Measurements from ENCODE around the gene PPP5C.
A peak's percentile ranks its signal among the peaks of the same experiment; 100 is the strongest.
"Not testable (repeated sequence)": the region's sequence is repeated elsewhere in the genome, so short reads cannot be mapped to it uniquely, and the experiment has no call there.

PPP5C gene

DNA sequence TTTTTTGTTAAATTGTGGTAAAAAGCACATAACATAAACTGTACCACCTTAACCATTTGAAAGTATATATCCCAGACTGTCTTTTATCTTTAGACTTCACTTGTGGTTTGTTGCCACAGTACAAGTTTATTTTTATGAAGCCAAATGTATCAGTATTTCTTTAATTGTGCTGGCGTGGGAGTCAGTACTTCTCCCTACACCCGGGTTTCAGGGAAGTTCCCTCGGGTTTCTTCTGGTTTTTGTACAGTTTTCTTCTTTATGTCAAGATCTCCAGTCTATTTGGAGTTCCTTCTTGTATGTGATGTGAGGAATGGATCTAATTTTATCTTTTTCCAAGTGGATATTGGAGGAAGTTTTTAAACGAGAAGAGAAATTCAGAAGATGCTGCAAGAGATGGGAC is 46.0 kb downstream of the PPP5C start:
- H3K36me3 ChIP-seq (ENCODE audit: insufficient read depth, low read depth, low read length): peaks cover 41% of the 10 kb centered on the region
- no peaks in the 10 kb centered on the region for H3K9me3 ChIP-seq (ENCODE audit: insufficient read depth, low read depth, low read length)
- no peaks in the 10 kb centered on the region for H3K27me3 ChIP-seq (ENCODE audit: insufficient read depth, low read length)
- H3K9ac ChIP-seq (ENCODE audit: low read depth, low read length): no peak overlapping the region
- no peak overlapping the region for H3K27ac ChIP-seq (ENCODE audit: low read length)
- H3K4me3 ChIP-seq (ENCODE audit: low read length): no peak overlapping the region
- no peaks in the 10 kb centered on the region for H3K4me1 ChIP-seq (ENCODE audit: insufficient read depth, low read length)

DNA sequence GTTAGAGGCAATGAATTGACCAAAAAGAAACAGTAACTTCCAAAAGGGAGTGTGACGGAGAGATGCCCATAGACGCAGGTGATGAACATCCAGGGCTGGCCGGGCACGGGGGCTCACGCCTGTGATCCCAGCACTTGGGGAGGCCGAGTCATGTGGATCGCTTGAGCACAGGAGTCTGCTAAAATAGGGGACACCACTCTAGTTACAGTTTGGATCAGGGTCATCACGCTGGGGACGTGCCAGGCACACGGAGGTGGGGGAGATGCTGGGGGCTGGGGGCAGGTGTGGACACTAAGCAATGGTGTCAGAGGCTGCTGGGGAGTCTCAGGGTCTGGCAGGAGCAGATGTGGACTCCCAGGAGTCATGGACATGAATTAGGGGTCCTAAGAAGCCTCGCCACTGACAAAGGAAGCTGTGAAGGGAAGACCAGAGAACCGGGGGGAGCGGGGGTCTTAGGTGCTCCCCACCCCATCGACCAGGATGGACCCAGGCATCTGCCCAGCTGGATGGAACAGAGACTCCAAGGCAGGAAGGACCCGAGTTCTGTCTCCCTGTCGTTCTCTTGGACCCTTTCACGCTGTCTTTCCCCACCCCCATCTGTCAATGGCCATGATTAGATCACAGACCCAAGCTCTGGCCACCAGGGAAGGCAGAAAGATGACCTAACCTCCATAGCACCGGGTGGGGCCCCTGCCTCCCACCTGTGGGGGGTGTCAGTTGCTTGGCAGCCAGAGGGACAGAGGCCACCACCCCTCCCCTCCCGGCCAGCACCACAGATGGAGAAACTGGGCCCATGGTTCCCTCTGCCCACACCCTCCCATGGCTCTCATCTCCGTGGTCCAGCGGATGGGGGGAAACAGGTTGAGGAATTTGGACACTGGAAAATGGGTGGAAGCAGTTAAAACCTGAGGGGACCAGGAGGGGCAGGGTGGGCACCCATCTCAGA is 46.8 kb downstream of the PPP5C start:
- peaks cover 32% of the 10 kb centered on the region for H3K36me3 ChIP-seq (ENCODE audit: insufficient read depth, low read depth, low read length)
- no peak overlapping the region for H3K9ac ChIP-seq (ENCODE audit: low read depth, low read length)
- no peak overlapping the region for H3K27ac ChIP-seq (ENCODE audit: low read length)
- H3K4me3 ChIP-seq (ENCODE audit: low read length): no peak overlapping the region
- no peaks in the 10 kb centered on the region for H3K4me1 ChIP-seq (ENCODE audit: insufficient read depth, low read length)
- H3K9me3 ChIP-seq (ENCODE audit: insufficient read depth, low read depth, low read length): no peaks in the 10 kb centered on the region
- no peaks in the 10 kb centered on the region for H3K27me3 ChIP-seq (ENCODE audit: insufficient read depth, low read length)

DNA sequence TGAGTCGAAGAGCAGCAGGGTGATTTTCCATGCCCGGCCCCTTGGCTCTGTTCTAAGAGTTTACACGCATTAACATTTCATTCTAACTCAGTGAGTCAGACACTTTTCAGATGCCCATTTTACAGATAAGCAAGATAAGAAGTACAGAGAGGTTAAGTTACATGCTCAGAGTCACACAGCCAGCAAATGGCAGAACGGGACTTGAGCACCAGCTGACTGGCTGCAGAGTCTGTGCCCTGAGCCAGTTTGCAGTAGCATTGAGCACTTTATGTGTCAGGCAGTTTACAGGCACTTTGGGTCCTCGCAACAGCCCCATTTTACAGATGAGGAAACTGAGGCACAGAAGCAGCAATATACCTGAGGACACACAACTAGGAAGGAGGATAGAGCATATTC is 47.5 kb downstream of the PPP5C start:
- Histone ChIP-seq H3K9me3 (ENCODE audit: insufficient read depth, low read depth, low read length) (no peaks in the 10 kb centered on the region), H3K27ac (ENCODE audit: low read length) (no peak overlapping the region), H3K9ac (ENCODE audit: low read depth, low read length) (no peak overlapping the region), H3K4me3 (ENCODE audit: low read length) (no peak overlapping the region), H3K4me1 (ENCODE audit: insufficient read depth, low read length) (no peaks in the 10 kb centered on the region), H3K27me3 (ENCODE audit: insufficient read depth, low read length) (no peaks in the 10 kb centered on the region), H3K36me3 (ENCODE audit: insufficient read depth, low read depth, low read length) (peaks cover 25% of the 10 kb centered on the region)

DNA sequence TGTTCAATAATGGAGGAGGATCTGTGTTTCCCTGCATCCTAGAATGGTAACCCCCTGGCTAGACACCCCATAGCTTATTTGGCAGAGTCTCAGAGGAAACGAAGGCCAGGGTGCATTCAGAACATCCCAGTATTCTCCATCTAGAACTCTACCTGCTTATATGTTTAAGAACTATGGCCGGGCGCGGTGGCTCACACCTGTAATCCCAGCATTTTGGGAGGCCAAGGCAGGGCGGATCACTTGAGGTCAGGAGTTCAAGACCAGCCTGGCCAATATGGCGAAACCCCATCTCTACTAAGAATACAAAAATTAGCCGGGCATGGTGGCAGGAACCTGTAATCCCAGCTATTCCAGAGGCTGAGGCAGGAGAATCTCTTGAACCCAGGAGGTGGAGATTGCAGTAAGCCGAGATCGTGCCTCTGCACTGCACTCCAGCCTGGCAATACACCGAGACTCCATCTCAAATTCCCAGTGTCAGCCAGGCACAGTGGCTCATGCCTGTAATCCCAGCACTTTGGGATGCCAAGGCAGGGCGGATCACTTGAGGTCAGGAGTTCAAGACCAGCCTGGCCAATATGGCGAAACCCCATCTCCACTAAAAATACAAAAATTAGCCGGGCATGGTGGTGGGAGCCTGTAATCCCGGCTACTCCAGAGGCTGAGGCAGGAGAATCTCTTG is 51.1 kb downstream of the PPP5C start:
- H3K36me3 ChIP-seq (ENCODE audit: insufficient read depth, low read depth, low read length); H3K4me1 ChIP-seq (ENCODE audit: insufficient read depth, low read length); H3K9me3 ChIP-seq (ENCODE audit: insufficient read depth, low read depth, low read length); H3K27me3 ChIP-seq (ENCODE audit: insufficient read depth, low read length); H3K9ac ChIP-seq (ENCODE audit: low read depth, low read length); H3K27ac ChIP-seq (ENCODE audit: low read length); H3K4me3 ChIP-seq (ENCODE audit: low read length): not testable (repeated sequence)

DNA sequence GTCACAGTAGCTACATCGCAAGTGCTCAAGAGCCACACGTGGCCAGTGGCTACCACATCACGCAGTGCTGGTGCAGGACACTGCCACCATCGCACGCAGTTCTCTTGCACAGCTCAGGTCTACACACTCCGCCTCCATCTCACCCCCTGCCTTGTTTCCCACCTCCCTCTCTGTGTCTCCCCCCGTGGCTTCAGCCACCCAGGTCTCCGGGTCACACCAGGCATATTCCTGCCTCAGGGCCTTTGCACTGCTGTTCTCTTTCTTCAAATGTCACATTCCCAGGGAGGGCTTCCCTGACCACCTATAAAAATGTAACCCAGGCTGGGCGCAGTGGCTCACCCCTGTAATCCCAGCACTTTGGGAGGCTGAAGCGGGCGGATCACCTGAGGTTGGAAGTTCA is 55.8 kb downstream of the PPP5C start:
- Histone ChIP-seq H3K4me1 (ENCODE audit: insufficient read depth, low read length) (no peaks in the 10 kb centered on the region), H3K9ac (ENCODE audit: low read depth, low read length) (no peak overlapping the region), H3K4me3 (ENCODE audit: low read length) (no peak overlapping the region), H3K27ac (ENCODE audit: low read length) (no peak overlapping the region), H3K36me3 (ENCODE audit: insufficient read depth, low read depth, low read length) (no peaks in the 10 kb centered on the region), H3K27me3 (ENCODE audit: insufficient read depth, low read length) (peaks cover 51% of the 10 kb centered on the region), H3K9me3 (ENCODE audit: insufficient read depth, low read depth, low read length) (no peaks in the 10 kb centered on the region)

DNA sequence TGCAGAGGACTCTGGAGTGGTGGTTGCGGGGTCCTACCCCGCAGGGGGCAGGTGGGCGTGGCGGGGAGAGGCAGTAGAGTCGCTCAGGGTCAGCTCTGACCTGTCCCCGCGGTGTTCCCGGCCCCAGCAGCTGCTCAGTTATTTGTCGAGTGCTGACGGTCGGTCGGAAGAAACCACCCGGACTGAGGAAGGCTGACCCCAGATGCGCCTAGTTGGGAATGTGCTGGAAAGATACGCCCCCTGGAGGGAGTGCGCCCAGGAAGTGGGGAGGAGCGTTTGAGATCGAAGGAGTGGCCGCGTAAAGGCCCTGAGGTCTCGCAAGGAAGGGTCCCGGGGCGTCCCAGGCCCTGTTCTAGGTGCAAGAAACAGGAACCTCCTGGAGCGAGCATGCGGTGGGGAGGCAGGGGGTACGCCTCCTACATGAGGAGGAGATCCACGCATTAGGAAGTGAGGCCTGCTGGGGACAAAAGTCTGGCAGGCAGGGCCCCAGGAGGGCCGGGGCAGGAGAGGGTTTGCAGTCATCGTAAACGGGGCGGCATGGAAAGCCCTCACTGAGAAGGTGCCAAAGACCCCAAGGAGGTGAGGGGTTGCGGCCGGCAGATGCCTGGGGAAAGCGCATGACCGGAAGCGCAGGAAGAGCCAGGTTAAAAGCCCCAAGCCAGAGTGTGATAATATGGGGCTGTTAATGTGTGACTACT is 57.3 kb downstream of the PPP5C start:
- H3K27me3 ChIP-seq (ENCODE audit: insufficient read depth, low read length): peaks cover 63% of the 10 kb centered on the region
- H3K27ac ChIP-seq (ENCODE audit: low read length): no peak overlapping the region
- H3K9ac ChIP-seq (ENCODE audit: low read depth, low read length): peak overlapping the region; percentile 13; the same call in 1 of the 2 replicates
- H3K4me3 ChIP-seq (ENCODE audit: low read length): peak overlapping the region; percentile 63
- H3K36me3 ChIP-seq (ENCODE audit: insufficient read depth, low read depth, low read length): no peaks in the 10 kb centered on the region
- no peaks in the 10 kb centered on the region for H3K9me3 ChIP-seq (ENCODE audit: insufficient read depth, low read depth, low read length)
- H3K4me1 ChIP-seq (ENCODE audit: insufficient read depth, low read length): peaks cover 3% of the 10 kb centered on the region; the same call in 1 of the 2 replicates

DNA sequence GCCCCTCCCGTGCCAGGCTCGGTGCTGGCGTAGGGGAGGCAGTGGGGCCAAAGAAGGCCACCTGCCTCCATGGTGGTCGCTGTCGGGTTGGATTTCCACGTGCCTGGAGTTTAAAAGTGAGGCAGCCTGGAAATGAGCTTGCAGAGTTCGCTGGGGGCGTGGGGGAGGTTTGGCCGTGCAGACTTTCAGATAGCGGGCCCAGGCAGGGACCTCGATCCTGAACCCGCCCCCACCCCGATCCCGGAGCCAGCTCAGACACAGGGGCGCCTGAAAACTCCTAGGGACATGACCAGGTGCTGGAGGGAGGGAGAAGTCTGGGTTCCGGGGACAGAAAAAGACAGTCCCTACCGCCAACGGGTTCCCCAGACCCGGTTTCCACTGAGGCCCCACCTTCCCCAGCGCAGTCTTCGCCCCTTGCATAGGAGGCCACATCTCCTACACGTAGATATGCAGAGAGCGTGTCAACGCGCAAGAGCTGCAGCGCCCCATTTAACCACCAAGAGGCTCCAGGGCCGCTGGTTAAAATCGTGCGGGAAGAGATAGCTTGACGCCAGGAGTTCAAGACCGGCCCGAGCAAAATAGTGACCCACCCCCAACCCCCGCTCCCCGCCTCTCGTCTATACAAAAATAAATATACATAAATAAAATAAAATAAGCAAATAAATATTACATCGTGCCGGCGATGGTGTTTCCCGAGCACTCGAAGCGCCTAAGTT is 58.0 kb downstream of the PPP5C start:
- Histone ChIP-seq H3K4me3 (ENCODE audit: low read length) (peak overlapping the region; percentile 63), H3K27ac (ENCODE audit: low read length) (no peak overlapping the region), H3K4me1 (ENCODE audit: insufficient read depth, low read length) (peaks cover 3% of the 10 kb centered on the region; the same call in 1 of the 2 replicates), H3K27me3 (ENCODE audit: insufficient read depth, low read length) (peaks cover 63% of the 10 kb centered on the region), H3K9ac (ENCODE audit: low read depth, low read length) (peak overlapping the region; percentile 13; the same call in 1 of the 2 replicates), H3K9me3 (ENCODE audit: insufficient read depth, low read depth, low read length) (no peaks in the 10 kb centered on the region), H3K36me3 (ENCODE audit: insufficient read depth, low read depth, low read length) (no peaks in the 10 kb centered on the region)

DNA sequence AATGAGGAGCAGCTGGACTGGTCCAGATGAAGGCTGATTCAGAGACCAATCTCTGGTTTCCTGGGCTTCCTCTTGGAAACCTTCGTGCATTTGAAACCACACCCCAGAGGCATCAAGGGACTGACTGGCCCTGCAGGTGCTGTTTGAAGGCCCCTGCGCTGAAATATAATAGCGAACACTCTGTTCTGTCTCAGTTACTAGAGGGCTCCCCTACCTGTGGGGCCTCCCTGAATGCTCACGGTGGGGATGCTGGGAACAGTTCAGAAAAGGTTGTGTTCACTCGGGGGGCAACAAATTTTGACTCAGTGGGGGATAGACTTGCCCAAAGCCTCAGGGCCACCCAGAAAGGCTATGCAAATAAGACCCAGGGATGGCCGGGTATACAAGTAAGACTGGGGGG is 60.1 kb downstream of the PPP5C start:
- Histone ChIP-seq H3K4me1 (ENCODE audit: insufficient read depth, low read length) (peaks cover 3% of the 10 kb centered on the region; the same call in 1 of the 2 replicates), H3K36me3 (ENCODE audit: insufficient read depth, low read depth, low read length) (no peaks in the 10 kb centered on the region), H3K9me3 (ENCODE audit: insufficient read depth, low read depth, low read length) (no peaks in the 10 kb centered on the region), H3K27me3 (ENCODE audit: insufficient read depth, low read length) (peaks cover 69% of the 10 kb centered on the region), H3K27ac (ENCODE audit: low read length) (no peak overlapping the region), H3K4me3 (ENCODE audit: low read length) (no peak overlapping the region), H3K9ac (ENCODE audit: low read depth, low read length) (no peak overlapping the region)

DNA sequence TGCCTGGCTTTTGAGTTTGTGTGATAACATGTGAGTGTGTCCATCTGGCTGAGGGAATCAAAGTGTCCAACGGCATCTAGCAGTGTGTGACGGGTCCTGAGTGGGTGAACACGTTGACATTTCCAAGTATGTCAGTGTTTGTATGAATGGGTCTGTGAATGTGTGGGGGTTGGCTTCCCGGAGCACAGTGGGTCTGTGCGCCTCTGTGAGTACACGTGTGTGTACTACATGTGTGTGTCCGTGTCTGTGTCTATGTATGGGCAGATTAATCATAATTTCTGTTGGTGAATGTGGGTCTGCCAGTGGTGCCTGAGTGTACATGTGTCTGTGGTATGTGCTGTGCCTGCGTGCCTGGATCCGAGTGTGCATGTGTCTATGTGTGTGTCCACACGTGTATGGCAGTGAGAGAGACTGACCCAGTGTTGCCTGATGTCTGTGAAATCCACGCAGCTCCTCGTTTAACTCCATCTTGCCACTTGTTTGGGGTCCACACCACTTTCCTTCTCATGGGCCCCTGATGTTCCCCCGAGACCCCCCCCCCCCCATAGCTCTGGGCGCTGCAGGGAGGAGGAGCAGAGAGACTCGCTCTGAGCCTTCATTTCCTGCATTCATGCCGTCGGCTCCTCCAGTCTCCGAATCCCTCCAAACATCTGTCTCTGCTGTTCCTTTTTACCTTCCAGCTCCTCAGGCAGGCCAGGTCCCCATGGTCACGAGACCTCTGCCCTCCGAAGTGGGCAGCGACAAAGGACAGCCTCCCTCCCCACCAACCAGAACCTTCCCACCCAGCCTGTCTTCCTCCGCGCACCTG is 61.2 kb downstream of the PPP5C start:
- Histone ChIP-seq H3K4me3 (ENCODE audit: low read length) (peak overlapping the region; percentile 61), H3K27me3 (ENCODE audit: insufficient read depth, low read length) (peaks cover 74% of the 10 kb centered on the region)

DNA sequence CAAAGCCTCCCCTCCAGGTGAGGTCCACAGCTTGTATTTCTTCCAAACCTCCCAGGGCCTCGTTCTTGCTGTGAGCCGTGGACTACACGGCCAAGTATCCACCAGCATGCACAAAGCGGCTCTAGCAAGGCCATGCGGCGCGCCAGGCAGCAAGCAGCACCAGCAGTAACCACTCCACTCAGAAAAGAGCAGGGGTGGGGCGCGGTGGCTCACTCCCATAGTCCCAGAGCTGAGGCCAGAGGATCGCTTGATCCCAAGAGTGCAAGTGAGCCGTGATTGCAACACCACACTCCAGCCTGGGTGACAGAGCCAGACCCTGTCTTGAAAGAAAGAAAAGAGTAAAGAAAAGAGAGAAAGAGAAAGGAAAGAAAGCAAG is 61.8 kb downstream of the PPP5C start:
- Histone ChIP-seq H3K27me3 (ENCODE audit: insufficient read depth, low read length) (peaks cover 70% of the 10 kb centered on the region), H3K4me1 (ENCODE audit: insufficient read depth, low read length) (peaks cover 3% of the 10 kb centered on the region; the same call in 1 of the 2 replicates), H3K36me3 (ENCODE audit: insufficient read depth, low read depth, low read length) (no peaks in the 10 kb centered on the region), H3K27ac (ENCODE audit: low read length) (no peak overlapping the region), H3K9me3 (ENCODE audit: insufficient read depth, low read depth, low read length) (no peaks in the 10 kb centered on the region), H3K4me3 (ENCODE audit: low read length) (peak overlapping the region; percentile 61), H3K9ac (ENCODE audit: low read depth, low read length) (peak overlapping the region; percentile 53; the same call in 1 of the 2 replicates)

More for the DNA sequence above, 61.2 kb downstream of the PPP5C start:
- H3K27ac ChIP-seq (ENCODE audit: low read length): no peak overlapping the region
- H3K4me1 ChIP-seq (ENCODE audit: insufficient read depth, low read length): peaks cover 3% of the 10 kb centered on the region; the same call in 1 of the 2 replicates
- H3K36me3 ChIP-seq (ENCODE audit: insufficient read depth, low read depth, low read length): no peaks in the 10 kb centered on the region
- no peaks in the 10 kb centered on the region for H3K9me3 ChIP-seq (ENCODE audit: insufficient read depth, low read depth, low read length)
- peak overlapping the region; percentile 53; the same call in 1 of the 2 replicates for H3K9ac ChIP-seq (ENCODE audit: low read depth, low read length)

All from iPS-20b (cell line).